NCI-H774 (cell line): ENCODE data around the gene PTPRN2.

ENCODE experiments used
- DNase-seq: peaks from one replicate; lab custom pipeline; 2025; lab: John Stamatoyannopoulos, UW

The PTPRN2 gene

DNA sequence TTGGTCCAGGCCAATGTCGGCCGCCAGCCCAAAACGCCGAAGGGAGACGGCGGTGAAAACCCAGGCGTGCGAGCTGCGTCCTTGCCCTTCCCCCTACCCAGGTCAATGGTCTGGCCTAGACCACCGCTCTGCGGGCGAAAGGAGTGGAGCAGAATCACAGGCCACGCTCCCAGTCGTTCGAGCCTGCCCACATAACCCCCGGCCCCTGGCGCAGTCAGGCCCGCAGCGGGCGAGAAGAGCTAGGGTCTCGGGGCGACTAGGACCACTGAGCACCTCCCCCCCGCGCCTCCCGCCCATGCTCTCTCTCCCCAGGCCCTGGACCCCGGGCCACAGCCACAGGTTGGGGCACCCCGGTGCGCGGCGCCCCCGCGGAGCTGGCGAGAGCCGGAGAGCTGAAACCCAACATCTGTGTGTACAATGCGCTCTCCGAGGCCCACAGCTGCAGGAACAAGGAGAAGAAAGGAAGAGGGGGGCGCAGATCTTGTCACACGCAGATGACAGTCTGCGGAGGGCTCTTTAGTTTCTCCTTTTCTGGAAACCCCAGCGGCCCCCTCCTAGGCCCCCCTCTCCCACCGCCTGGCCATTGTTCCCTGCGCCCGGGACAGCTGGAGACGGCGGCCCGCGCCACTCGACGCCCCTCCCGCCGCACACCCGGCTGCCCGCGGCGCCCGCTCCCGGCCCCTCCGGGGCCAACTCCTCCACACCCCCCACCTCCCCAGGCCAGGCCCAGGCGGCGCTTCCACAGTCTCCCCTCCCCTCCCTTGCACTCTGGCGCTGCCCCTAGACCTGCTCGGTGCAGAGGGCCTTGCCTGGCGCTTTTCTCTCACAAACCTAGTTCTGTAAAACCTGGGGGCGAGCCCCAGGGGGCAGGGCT, 895.8 kb downstream of the PTPRN2 start:
- no peak for DNase-seq

DNA sequence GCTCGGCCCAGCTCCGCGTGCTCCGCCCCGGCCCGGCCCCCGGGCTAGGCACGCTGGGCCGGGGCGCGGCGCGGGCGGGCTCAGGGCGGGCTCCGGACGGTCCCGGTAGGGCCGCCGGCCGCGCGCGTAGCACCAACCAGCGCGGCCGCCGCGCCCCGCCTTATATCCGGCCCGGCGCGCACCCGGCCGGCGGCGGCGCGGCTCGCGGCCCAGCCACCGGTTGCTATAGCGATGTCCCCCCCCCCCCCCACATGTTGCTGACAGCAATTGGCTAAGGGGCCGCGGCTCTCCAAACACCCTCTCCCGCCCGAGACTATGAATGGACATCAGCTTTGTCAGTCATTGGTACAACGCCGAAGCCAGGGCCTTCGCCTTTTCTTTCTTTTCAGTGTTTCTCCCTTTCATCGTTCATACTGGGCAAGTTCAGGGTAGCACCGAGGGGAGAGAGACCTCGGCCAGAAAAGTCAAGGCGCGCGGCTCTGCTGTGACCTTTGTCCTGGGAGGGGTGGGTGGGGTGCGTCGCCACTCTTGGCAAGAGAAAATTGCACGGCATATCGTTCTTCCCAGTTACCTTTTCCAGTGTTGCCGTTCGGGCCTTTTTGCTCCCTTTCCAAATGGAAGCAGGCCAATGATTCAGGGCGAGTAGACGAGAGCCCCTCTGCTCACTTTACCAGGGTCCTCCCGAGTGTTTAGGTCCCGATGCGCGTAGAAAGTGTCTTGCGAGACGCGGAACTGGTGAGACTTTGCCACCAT, 896.6 kb downstream of the PTPRN2 start:
- peak; percentile 73 for DNase-seq

DNA sequence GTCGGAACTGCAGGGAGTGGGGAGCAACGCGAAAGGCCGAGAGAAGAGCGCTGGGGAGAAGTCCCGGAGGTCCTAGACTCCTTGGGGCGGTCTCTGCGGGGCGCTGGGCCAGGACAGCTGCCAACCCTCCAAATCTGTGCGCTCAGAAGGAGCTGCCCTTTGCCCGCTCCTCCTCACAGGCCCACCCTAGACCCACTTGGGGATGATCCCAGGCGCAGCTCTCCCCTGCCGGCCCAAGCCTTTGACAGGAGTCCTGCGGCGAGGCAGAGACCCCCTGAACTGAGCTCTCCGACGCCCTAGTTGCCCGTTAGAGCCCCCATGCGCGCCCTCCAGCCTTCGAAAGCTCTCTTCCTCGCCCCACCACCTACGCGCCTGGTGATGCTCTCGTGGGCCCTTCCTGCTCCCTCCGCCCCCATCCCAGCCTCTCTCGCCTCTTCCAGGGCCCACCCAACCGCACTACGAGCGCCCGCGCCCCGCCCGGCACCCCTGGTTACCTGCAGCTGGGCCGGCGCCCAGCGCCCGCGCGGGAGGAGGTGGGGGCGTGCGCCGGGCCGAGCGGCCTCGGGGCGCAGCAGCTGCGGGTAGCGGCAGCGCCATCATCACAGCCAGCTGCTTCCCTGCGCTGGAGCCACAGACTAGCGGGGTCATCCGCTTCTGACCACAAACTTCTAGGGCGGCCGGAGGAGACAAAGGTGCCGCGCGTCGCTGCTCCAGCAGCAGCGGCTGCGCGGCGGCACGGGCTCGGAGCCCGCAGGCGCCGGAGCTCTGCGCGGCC, 897.4 kb downstream of the PTPRN2 start:
- no peak for DNase-seq

DNA sequence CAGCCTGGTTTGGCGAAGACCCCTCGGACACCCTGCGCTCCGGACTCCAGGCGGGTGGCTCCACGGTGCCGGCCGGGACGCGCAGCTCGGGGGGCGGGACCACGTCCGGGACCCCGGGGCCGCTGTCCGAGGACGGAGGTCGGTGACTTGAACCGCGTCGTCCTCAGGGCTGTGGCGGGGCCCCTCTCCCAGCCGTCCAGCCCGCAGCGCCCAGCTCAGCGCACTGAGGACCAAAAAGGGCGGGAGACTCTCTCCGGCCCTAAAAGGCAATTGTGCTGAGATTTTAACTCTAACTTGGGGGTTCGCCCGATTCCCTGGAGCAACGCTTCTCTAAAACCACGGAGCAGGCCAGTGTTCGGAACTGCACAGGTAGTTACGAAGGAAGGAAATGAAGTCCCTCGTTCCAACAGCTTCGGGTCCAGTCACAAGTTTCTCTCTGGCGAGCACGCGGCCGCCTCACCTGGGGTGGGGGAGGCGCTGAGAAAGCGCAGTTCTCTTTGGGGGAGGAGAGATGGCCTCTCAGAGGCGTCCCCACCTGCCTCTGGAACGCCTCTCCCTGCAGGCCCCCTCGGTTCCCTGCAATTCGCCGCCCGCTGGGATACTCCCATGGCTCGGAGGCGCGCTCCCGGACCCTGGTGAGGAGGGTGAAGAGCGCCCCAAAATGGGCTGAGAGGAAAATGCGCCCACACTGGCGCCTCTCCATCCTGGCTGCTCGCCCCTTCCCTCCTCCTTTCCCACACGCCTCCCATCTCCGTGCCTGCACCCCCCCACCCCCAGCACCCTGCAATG, 898.2 kb downstream of the PTPRN2 start:
- no peak for DNase-seq

DNA sequence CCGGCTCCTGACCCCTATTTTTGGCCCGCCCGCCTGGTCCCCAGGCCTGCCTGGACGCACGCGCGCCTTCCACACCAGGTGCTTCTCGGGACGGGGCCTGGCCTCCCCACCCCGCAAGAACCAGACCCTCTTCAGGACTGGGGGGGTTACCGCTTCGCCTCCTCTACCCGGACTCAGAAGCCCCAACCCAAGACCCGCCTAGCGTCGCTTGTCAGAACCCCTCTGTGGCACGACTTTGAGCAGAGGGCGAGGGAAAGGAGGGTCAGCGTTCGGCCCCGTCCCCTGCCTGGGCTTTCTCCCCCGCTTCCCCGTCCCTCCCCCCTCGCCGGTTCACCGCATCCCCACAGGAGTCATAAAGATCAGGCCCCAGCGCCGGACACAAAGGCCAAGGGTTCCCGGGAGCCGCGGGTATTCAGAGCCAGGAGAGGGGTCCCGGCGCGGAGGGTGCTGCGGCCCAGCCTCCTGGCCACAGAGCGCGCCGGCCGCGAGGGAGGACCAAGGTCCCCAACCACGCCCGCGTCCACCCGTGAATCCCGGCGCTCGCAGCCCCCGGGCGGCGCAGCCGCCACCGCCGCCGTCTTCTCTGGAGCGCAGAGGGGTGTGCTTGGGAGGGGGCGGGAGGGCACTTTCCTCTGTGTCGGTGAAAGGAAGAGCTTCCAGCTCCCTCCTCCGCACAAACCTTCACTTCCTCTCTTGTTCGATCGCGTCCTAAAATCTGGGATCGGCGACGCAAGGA, 898.9 kb downstream of the PTPRN2 start:
- DNase-seq: no peak

DNA sequence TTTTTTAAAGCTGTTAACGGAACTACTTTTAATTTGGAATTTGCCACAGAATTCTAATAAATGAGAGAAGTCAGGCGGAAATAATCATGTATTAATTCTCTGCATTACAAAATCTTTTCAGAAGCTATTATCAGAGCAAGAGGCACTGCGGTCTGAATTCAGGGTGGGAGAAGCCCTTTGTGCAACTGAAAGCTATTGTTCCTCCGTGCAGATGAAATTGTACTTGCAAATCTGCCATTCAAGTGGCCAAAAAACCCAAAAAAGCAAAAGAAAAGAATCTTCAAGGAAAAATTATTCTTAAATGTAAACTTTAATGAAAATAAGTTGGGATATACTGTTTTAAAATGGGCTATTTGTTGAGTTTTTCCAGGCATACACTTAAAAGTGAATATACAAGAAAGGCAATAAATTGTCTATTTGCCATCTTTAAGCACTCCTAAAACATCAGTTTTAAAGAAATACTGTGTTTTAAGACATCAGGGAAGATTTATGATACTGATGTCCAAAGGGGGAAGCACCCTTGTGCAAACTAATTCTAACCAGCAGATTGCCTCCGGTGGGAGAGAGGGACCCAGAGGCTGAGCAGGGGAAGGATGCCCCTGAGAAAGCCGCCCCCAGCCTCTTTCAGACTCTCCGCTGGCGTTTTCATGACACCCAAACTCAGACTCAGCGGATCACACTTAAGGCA, 899.6 kb downstream of the PTPRN2 start:
- no peak for DNase-seq

DNA sequence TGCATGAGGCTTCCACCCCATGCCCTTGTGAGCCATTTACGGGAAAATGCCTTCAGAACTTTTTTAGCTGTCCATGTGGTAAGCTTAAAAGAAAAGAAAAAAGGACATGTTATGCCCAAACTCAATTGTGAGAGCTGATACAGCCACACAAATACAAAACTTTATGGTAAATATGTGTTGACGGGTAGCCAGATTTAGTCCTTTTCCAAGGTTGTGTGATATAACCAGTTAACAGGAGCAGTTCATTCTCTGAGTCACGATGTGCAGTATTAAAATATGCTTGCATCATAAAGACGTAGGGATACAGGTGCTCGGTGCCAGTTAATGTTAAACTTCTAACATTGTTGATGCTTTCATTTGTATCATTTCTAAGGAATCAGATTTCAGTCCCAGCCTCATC, 900.5 kb downstream of the PTPRN2 start:
- no peak for DNase-seq

DNA sequence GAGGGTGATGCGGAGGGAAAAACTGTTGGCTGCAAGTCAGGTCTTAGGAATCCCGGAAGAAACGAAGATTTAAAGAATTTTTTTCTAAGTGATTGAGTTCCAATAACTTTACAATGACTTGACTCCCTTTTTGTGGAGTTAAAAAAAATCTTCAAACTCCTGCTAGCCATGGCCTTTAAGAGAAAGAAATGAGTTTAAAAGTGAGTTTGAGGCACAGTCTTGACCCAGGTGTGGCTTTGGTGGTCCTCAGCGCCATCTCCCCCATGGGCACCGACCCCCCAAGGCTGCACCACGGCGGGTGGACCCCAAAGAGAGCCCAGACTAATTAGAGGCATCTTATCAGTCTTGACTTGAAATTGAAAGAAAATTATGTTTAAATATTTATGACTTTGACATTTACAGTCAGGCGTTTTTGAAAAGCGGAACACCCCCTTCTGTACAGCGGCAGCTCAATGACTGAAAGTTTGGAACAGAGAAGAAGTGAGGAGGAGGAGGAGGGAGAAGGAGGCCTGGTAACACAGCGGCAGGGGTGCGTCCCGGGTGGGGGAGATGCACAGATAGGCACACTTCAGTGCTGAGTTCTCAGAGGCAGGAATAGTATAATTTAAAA, 901.2 kb downstream of the PTPRN2 start:
- DNase-seq: no peak

DNA sequence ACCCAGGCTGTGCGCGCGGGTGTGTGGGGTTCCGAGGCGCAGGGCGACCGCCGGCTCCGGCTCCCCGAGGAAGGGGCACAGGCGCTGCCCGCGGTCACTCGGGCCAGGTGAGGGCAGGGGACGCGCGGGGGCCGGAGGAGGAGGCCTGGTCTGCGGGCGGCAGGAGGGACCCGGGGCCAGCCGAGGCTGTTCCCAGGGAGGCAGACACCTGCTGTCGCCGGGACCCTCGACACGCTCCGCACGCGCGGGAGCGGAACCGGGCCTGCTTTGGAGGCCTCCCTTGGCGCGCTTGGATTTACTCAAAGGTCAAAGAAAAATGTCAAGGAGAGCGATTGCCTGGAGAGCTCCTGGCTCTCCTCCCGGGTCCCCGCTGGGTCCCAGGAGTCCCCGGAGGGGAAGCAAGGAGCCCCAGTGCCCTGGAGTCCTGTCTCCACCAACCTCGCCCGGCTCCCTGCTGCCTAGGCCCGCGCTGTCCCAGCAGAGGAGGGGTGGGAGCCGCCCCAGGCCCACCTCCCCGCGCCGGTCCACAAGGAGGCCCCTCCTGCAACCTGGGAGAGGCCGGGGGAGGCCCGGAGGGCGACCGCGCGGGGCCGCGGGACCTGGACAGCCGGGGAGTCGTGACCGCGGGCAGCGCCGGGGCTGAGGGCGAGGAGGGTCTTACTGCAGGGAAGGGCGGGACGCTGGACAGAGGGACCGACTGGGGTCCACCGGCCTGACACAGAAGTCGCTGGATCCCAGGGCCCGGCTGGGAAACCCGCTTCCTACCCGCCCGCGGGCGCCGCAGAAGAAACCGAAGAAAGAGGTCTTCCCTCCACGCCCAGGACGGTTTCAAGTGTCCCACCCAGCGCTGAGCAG, 902.0 kb downstream of the PTPRN2 start:
- DNase-seq: no peak

DNA sequence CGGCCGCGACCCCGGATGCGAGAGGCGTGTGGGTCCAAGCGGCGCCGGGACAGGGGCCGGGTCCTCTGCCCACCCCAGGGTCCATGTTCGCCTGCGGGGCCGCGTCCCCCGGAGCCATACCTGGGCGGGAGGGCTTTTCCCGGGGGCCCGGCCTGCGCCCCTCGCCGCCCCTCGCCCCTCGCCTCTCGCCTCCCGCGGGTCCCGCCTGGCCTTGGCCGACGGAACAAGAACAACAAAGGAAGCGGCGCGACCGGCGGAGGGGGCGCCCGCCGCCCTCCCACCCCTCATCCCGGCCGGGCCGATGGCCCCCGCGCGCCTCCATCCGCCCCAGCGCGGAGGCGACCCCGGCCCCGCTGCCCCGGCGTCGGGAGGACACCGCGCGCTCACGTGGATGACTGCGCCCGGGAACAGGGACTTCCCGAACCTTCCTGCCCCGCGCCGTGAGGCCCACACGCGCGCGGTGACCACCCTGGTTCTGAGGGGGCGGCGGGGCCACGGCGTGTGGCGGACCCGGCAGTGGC, 902.7 kb downstream of the PTPRN2 start:
- no peak for DNase-seq

DNA sequence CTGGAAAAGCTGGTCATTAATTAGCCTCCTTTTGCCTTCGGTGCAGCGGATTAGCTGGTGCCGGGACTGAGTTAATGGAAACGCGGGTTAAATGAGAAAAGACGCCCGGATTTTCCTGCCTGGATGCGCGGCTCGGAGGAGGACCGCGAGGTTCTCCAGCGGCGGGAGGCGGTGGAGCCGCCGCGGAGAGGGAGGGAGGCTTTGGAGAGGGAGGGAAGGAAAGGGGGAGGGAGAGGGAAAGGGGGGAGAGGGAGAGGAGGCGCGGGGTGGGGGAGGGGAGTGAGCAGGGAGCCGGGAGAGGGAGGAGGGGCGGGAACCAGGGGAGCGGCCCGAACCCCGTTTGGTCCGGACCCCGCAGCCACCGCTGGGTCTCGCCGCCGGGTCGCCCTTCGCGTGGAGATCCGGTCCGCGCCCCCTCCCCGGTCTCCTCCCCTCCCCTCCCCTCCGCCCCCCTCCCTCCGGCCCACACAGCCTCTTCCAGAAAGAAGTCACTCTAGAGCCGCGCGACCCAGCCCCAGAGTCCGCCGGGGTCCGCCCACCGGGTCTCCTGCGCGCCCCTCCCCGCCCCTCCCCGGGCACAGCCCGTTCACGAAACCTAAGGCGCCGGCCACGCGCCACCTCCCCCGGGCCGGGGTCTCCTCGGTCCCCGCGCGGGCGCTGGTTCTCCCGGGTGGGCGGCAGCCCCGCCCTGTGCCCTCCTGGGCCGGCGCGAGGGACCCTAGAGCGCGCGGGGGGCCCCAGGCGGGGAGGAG, 903.3 kb downstream of the PTPRN2 start:
- DNase-seq: no peak

DNA sequence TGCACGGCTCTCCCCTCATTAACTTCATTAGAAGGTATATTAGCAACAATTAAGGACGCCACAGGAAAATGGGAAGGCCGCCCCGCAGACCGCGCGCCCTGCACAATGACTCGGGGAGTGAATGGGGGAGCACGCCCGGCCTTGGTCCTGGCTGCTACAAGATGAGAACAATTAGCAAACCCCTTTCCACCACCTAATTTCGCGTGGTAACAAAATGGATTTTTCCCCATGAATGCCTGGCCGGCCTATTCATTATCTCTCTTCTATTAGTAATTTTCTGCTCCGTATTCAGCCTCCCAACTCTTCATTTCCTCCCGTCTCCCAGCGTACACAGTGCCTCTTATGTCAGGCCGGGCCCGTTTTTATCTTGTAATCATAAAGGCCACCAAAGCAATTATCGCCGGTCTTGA, 903.9 kb downstream of the PTPRN2 start:
- no peak for DNase-seq

DNA sequence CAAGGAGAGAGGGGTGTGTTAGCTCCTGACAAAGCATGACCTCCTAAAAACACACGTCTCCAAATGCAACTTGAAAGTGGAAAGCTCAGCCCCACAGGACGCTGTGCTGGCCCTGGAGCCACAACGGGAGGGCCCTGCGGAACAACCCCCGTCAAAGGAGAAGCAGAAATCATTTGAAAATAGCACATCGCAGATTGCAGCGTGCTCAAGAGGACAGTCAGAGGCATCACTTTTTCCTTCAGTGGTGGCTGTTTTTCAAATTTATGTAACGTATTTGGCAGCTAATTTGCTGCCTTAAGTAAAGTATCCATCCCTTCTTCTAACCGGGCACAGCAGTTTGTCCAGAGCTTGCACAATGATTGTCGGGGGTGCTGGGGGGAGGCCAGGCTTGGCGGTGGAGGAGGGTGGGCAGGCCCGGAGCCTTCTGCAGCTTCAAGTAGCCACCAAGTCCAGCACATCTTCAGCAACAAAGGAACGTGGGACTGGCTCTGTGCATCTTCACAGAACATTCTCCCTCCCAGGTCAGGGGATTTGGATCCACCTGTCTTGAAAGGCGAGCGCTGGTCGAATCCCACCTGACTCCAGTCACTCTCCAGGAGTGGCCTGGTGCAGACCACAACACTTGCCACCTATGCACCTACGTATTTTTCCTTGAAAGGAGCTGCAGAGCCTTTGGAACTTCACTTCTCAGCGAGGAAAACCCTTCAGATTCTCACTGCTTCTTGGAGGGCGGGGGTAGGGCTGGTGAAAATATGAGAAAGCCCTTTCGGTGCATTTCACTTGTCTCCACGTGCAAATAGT, 904.5 kb downstream of the PTPRN2 start:
- no peak for DNase-seq

DNA sequence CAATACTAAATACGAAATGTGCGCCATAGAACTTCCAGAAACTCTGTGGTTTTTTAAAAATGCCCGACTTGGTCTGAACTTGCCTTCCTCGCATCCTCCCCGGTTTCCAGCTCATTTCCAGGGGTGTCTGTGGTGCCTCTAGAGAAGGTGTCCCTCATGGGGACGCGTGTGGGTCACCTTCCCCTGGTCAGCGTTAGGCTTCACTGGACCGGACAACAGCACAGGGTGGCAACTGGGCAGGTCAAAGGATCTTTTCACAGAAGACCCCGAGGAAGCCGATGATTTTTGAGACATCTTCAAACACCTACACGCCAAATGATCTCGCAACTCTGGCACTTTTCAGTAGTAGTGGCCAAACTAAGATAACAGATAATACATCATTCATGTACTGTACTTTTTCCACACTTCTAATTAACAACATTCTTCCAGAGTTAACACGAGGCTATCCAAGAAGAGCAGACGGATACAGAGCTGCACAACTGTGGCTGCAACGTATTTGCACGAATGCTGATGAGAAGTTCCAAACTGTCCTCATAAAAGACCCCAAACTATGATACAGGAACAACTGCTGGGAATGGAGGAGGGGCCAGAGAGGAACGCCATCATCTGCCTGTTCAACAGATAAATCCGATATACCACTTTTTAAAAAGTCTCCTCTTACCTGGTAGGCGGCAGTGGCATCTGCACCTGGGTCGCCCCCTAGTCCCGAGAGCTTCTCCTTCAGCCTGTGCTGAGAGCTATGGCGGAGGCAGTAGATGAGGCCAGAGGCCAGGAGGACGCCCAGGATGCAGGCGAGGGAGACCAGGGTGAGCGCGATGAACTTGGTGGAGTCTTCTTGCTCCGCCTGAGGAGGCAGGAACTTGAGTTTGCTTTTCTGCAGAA, 905.3 kb downstream of the PTPRN2 start:
- DNase-seq: no peak

DNA sequence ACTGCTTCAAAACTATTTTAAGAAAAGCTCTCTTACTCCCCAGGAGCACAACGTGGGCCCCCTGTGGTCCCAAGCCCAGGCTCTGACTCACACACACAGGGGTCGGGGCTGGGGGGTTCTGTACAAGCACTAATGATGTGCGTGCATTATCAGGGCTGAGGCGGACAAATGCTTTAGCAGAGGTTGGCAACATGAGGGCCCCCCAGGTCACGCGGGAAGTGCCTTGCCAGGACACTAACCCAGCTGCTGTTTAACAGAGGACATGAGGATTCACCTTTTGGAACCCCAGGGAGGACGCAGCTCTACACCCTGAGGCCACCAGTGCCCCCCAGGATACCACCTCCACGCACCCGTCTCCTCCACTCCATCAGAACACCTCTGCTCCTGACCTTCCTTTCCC, 908.0 kb downstream of the PTPRN2 start:
- no peak for DNase-seq

DNA sequence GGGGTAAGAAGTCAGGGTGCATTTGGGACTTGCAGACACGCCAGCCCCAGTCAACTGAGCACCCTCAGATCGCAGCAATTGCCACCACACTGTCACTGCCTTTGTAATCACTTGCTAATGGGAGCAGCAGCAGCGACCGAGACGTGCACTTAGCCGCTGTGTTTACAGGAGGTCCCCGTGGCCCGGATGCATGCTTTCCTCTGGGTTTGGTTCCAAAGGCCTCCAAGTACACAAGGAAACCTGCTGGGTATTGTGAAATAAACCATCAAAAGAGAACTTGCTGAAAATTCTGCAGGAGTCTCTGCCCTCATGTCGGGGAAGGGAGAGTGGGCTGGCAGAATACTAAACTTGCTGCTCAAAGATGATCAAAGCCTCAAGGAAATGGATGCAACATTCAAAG, 909.1 kb downstream of the PTPRN2 start:
- DNase-seq: no peak
